Left renal cortex interstitium (tissue), 4 donors: ENCODE data around the gene OTUD7B. TPM values are rescaled to one million over a fixed set of nuclear protein-coding genes. Genes with fewer than 3 reads are reported as not detected.
"Not testable (repeated sequence)": the region's sequence is repeated elsewhere in the genome, so short reads cannot be mapped to it uniquely, and the experiment has no call there.

Experiments used
- DNase-seq, 4 donors: peaks; one replicate each; pipeline ENCODE4 v3.0.0-alpha.2; 2013; ENCODE audit warnings: low read depth in 4 of 4, low spot score in 2 of 4, missing footprints in 1 of 4
- polyA plus RNA-seq, 4 donors: library from polyadenylated mRNA; unstranded; fragments of 120-200 nt; gene quantifications; one replicate each; pipeline ENCODE4 v1.2.1, GENCODE V29; 2013; ENCODE audit not compliant: insufficient read length in 4 of 4

OTUD7B gene
- polyA plus RNA-seq, 4 donors: 16.9 to 21.8 (median 19.0) TPM

DNA sequence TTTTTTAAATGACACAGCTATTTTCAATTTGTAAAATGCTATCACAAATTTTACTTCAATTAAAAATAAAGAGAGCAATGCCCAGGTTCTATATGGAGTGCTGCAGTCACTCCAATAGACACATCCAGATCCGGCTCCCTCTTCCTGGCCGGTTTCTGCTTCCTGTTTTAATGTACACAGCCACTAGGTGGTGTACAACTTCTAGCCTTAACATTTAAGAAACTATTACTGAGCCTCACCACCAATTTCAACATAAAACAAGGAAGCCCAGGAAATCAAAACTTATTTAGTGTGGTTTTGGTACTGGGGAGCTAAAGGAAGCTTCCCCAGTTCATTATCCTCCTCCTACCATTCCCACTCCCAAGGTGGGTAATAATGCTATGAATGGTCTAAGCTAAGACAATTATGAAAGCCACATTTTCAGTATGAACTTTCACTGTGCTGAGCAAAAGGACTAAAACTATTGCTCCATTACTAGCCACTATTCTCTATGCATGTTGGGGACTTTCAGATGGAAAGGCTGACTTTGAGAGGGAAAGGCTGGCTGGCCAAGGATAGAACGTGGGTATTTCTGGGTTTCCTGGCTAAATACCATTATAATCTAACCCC lies 48.4 kb downstream of the OTUD7B start:
- peak in 1 of 4 donors; percentile 72 for DNase-seq

DNA sequence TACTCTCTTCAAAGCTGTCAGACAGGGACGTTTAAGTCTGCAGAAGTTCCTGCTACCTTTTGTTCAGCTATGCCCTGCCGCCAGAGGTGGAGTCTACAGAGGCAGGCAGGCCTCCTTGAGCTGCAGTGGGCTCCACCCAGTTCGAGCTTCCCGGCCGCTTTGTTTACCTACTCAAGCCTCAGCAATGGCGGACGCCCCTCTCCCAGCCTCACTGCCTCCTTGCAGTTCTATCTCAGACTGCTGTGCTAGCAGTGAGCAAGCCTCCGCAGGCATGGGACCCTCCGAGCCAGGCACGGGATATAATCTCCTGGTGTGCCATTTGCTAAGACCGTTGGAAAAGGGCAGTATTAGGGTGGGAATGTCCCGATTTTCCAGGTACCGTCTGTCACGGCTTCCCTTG lies 53.0 kb downstream of the OTUD7B start:
- DNase-seq: not testable (repeated sequence)

DNA sequence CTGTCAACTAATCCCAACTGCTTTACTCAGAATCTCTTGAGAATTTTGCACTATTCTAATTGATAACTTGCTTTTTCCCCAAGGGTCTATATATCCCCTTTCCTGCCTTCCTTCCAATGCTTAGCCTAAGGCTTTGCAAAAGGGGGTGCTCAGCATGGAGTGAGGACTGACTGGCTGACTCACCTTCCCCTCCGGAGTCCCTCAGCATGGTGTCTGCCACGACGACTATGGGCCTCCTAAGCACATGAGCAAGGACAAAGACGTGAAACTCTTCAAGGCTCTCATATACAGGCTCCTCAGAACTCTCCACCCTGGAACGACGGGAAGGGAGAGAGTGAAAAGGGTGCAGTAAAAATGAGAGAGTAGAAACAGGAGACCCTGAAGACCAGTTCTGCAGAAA lies 60.6 kb downstream of the OTUD7B start:
- no peak for DNase-seq

DNA sequence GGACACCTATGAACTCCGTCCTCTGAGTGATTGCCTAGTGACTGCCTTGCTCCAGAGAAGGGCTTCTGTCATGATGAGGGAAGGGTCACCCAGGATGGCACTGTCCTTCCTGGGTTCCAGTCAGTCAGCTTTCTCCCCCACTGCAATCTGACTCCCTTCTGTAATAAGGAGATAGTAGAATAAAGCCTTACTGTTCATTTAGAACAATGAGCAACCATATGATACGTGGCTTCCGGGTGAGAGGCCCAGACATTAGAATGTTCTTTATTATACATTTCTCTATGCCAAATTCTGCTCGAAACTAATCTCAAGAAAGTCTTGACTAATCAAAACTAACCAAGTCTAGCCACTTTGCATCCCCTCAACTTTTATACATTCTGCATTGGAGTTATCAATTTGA lies 65.3 kb downstream of the OTUD7B start:
- no peak for DNase-seq

DNA sequence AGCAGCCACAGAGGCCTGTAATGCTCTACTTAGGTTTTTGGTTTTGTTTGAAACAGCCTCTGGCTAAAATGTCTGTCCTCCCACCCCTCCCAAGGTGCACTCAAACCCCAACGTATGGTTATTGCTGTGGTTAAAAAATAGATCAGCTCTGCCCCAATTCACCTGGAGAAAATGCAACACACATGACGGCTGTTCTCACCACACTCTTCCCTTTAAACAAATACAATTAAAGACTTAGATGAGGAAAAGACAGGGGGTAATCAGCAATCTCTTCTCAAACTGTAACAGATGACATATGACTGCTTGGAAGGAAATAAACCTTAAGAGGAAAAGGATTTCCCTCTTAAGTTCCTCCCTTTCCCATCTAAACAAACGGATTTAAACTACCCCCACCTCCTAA lies 67.6 kb downstream of the OTUD7B start:
- no peak for DNase-seq

- DNase-seq: no peak
Measured at GRCh38 chr1:149942207-149942606, 68.3 kb downstream of the OTUD7B start.

GRCh38 chr1:149940427-149940826 lies 70.1 kb downstream of the OTUD7B start:
- DNase-seq: no peak

DNA sequence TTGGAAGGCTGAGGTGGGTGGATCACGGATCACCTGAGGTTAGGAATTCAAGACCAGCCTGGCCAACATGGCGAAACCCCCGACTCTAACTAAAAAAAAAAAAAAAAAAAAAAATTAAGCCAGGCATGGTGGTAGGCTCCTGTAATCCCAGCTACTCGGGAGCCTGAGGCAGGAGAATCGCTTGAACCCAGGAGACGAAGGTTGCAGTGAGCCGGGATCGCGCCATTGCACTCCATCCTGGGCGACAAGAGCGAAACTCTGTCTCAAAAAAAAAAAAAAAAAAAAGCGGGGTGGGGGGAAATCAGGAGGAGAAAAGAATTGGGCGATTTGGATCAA lies 71.9 kb downstream of the OTUD7B start:
- DNase-seq: not testable (repeated sequence)

- DNase-seq: no peak
Measured at GRCh38 chr1:149937759-149938158, 72.8 kb downstream of the OTUD7B start.

- no peak for DNase-seq
Measured at GRCh38 chr1:149936992-149937705, 73.4 kb downstream of the OTUD7B start.

- DNase-seq: no peak
Measured at GRCh38 chr1:149936170-149936991, 74.1 kb downstream of the OTUD7B start, which contains the start of gene MTMR11. TSS of gene MTMR11 (minus strand) at chr1:149936879. CDS start at chr1:149936647, 232 bp downstream.

DNA sequence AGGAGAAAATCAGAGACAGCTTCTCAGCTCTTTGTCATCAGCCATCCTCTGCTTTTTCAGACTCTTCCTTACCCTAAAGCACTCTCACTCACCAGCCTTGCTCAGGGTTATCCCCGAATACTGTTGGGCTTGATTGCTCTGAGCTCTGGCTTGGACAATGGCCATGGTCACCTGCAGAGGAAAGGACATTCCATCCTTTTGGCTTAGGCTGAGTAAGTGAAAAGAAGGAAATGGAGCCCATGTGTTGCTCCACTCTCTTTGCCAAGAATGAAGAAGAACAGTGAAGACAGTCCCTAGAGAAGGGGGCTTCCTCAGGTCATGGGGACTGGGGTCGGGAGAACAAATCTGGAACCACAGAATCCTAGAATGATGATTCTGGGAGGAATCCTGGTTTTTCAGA lies 76.2 kb downstream of the OTUD7B start:
- no peak for DNase-seq

- no peak for DNase-seq
Measured at GRCh38 chr1:149933208-149933607, 77.3 kb downstream of the OTUD7B start.

GRCh38 chr1:149932474-149932873 lies 78.1 kb downstream of the OTUD7B start:
- no peak for DNase-seq

- DNase-seq: no peak
Measured at GRCh38 chr1:149931212-149931790, 79.2 kb downstream of the OTUD7B start.

DNA sequence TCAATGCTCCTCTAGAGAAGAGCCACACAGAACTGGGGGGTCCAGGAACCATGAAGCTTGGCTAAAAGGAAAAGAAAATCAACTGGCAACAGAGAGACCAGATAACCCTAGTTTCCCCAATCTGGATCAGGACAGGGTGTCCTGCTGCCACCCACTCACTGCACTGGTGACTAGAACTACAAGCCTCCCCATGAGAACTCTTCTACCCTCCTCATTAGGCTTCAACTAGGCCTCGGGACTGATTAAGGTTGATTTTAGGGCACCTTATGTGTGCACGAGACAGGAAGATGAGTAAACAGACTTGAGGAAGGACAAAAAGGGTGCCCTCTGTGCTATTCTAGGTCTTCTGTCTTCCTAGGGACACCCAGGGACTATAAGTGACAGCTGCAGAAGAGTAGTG lies 80.7 kb downstream of the OTUD7B start:
- DNase-seq: no peak

GRCh38 chr1:149928401-149928724 lies 82.2 kb downstream of the OTUD7B start:
- DNase-seq: no peak

- peak in 3 of 4 donors; percentile 82 to 93 (median 88) for DNase-seq
Measured at GRCh38 chr1:149927563-149928400, 82.7 kb downstream of the OTUD7B start, which contains the start of gene SF3B4. TSS of gene SF3B4 (minus strand) at chr1:149927803. CDS start at chr1:149927759, 44 bp downstream.

- DNase-seq: no peak
Measured at GRCh38 chr1:149927056-149927562, 83.4 kb downstream of the OTUD7B start.

GRCh38 chr1:149926296-149926695 lies 84.2 kb downstream of the OTUD7B start:
- no peak for DNase-seq
